ENCODE data around the gene LDB3.

GRCh38 chr10:86667421-86668181 lies 710 bp upstream of the LDB3 start:
- TF ChIP-seq, protein P1, sequence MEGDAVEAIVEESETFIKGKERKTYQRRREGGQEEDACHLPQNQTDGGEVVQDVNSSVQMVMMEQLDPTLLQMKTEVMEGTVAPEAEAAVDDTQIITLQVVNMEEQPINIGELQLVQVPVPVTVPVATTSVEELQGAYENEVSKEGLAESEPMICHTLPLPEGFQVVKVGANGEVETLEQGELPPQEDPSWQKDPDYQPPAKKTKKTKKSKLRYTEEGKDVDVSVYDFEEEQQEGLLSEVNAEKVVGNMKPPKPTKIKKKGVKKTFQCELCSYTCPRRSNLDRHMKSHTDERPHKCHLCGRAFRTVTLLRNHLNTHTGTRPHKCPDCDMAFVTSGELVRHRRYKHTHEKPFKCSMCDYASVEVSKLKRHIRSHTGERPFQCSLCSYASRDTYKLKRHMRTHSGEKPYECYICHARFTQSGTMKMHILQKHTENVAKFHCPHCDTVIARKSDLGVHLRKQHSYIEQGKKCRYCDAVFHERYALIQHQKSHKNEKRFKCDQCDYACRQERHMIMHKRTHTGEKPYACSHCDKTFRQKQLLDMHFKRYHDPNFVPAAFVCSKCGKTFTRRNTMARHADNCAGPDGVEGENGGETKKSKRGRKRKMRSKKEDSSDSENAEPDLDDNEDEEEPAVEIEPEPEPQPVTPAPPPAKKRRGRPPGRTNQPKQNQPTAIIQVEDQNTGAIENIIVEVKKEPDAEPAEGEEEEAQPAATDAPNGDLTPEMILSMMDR (conservative IDR thresholded peaks at IDR 0.05; ENCODE audit: low read depth, low read length) = no peak
- no peak for TF ChIP-seq EZH2phosphoT487 (IDR thresholded peaks at IDR 0.05; ENCODE audit: borderline replicate concordance, low read length)
